Thyroid gland (tissue), 4 donors: ENCODE measurements around the gene CNGA4. TPM values are rescaled to one million over a fixed set of nuclear protein-coding genes. Genes with fewer than 3 reads are reported as not detected.

Source experiments
- DNase-seq, 2 donors: peaks; one replicate each; pipeline ENCODE4 v3.0.0-alpha.2; 2019
- H3K27ac ChIP-seq, 3 donors: fragments of 200-600 bp; sonication (generic); 1 replicate in 2 of 3; 2 replicates in 1 of 3; pipeline ENCODE4 v1.5.1; 2016 to 2019; ENCODE audit warnings: mild to moderate bottlenecking in 1 of 3, moderate library complexity in 1 of 3
- H3K27me3 ChIP-seq: fragments of 200-600 bp; sonication (generic); one replicate; pipeline ENCODE4 v1.5.1; 2019
- H3K36me3 ChIP-seq, 2 donors: fragments of 200-600 bp; sonication (generic); one replicate each; pipeline ENCODE4 v1.5.1; 2016 to 2019
- H3K4me1 ChIP-seq, 2 donors: fragments of 200-600 bp; sonication (generic); one replicate each; pipeline ENCODE4 v1.5.1; 2017 to 2019
- H3K4me3 ChIP-seq, 3 donors: fragments of 200-600 bp; sonication (generic); replicated peaks in 1 of 3; 1 replicate in 2 of 3; 2 replicates in 1 of 3; pipeline ENCODE4 v1.5.1; 2016; ENCODE audit warnings: mild to moderate bottlenecking in 1 of 3
- H3K9me3 ChIP-seq: fragments of 200-600 bp; sonication (generic); one replicate; pipeline ENCODE4 v1.5.1; 2017
- POLR2A ChIP-seq, 2 donors: fragments of 450-650 bp; IDR thresholded peaks; one replicate each; pipeline ENCODE4 v1.6.1; 2017; ENCODE audit warnings: antibody characterized with exemption in 2 of 2, mild to moderate bottlenecking in 2 of 2, moderate library complexity in 1 of 2
- WGBS, 2 donors: methylation state at CpG; one replicate each; pipeline ENCODE4 v1.1.5; 2017; 5-methylcytosine and 5-hydroxymethylcytosine counted together
- intact Hi-C: fragments of 100-400 bp; cut with DNase I; formaldehyde crosslinking; loops from one replicate; pipeline ENCODE4 v1.15.1; 2023
- total RNA-seq, 4 donors: library from RNA; depleted of rRNA; stranded (reverse); fragments of >200 nt; gene quantifications; one replicate each; pipeline ENCODE4 v1.2.3, GENCODE V29; 2016
- TF ChIP-seq, protein P1 (sequence below), 6 experiments: fragments of 200-600 bp in 3 of 6; fragments of 450-650 bp in 3 of 6; sonication (generic) in 3 of 6; IDR thresholded peaks; one replicate each; pipeline ENCODE4 v1.5.1; 2016 to 2019; ENCODE audit warnings: antibody characterized with exemption in 6 of 6, mild to moderate bottlenecking in 2 of 6, inconsistent platforms in 1 of 6, moderate library complexity in 1 of 6

Gene CNGA4
- total RNA-seq, 4 donors from 2014 or later = 0.39 to 0.67 TPM; not detected in 2

DNA sequence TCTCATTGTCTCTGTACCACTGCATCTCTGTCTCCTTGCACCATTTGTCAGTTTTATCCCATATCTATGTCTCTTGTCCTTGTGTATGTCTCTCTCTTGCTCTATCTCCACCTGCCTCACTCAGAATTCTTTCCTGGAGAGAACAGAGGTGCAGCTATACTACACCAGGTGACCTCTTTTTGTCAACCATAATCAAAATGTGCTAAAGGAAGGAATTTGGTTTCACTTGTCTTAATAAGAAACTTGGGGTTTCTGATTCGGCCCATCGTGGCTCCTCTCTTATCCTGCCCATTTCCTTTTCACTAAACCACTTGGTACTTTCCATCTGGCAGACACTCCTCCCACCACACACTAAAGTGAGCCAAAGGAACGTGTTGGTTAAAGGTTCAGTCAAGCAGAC lies 35.6 kb upstream of the CNGA4 start:
- Histone ChIP-seq H3K27ac (no peak overlapping the region), H3K4me3 (no peak overlapping the region), H3K4me1 (no peaks in the 10 kb centered on the region), H3K9me3 (no peaks in the 10 kb centered on the region), H3K36me3 (peaks cover 0 to 10% of the 10 kb centered on the region in 2 donors), H3K27me3 (no peaks in the 10 kb centered on the region)
- 74 to 84% methylated on average over 3 of the region's 3 CpGs for WGBS, 2 donors
- no peak for TF ChIP-seq POLR2A (IDR thresholded peaks at IDR 0.05)
- TF ChIP-seq, protein P1, sequence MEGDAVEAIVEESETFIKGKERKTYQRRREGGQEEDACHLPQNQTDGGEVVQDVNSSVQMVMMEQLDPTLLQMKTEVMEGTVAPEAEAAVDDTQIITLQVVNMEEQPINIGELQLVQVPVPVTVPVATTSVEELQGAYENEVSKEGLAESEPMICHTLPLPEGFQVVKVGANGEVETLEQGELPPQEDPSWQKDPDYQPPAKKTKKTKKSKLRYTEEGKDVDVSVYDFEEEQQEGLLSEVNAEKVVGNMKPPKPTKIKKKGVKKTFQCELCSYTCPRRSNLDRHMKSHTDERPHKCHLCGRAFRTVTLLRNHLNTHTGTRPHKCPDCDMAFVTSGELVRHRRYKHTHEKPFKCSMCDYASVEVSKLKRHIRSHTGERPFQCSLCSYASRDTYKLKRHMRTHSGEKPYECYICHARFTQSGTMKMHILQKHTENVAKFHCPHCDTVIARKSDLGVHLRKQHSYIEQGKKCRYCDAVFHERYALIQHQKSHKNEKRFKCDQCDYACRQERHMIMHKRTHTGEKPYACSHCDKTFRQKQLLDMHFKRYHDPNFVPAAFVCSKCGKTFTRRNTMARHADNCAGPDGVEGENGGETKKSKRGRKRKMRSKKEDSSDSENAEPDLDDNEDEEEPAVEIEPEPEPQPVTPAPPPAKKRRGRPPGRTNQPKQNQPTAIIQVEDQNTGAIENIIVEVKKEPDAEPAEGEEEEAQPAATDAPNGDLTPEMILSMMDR (IDR thresholded peaks at IDR 0.05) = no peak
- intact Hi-C loops = no loop called here
- no peak for DNase-seq

DNA sequence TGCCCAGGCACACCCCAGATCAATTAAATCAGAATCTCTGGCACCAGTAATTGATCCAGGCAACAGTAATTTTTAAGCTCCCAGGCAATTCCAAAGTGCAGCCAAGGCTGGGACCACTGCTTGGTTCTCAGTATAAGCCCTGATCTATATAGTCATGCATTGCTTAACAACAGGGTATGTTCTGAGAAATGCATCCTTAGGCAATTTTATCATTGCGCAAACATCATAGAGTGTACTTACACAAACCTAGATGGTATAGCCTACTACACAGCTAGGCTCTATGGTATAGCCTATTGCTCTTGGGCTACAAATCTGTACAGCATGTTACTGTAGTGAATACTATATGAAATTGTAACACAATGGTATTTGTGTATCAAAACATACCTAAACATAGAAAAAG lies 34.2 kb upstream of the CNGA4 start:
- no peak for DNase-seq
- H3K27ac ChIP-seq = no peak overlapping the region
- WGBS, 2 donors = 97 to 100% methylated on average over 1 of the region's 1 CpG
- peaks cover 0 to 11% of the 10 kb centered on the region in 2 donors for H3K36me3 ChIP-seq
- intact Hi-C loops = no loop called here
- no peaks in the 10 kb centered on the region for H3K27me3 ChIP-seq
- no peak overlapping the region for H3K4me3 ChIP-seq
- H3K9me3 ChIP-seq = no peaks in the 10 kb centered on the region
- TF ChIP-seq, protein P1 (IDR thresholded peaks at IDR 0.05) = no peak
- no peak for TF ChIP-seq POLR2A (IDR thresholded peaks at IDR 0.05)
- no peaks in the 10 kb centered on the region for H3K4me1 ChIP-seq

DNA sequence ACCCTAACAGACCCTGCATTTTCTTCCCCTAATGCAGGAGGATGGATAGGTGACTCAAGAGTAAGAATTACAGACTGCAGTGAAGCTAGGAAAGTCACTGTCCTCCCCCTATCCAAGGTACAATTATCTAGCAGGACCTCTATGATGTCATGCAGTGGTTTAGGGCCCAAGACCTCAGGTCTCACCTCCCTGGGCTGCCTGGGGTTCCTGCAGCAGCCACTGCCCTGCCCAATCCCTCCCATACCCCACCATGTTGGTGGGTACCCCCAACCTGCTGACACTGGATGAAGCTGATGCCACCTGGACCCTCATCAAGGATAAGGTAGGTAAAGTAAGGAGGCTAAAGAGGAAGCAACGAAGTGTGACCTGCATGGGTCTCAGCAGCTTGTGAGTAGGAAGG lies 33.5 kb upstream of the CNGA4 start, which contains the start of gene C11orf42:
C11orf42 (plus strand) TSS at position 192 of the 400 bp plus-strand sequence; CDS start at position 251, 59 bp downstream.
- 91 to 100% methylated on average over 1 of the region's 1 CpG for WGBS, 2 donors
- no peak within 1 kb of the TSS for H3K4me3 ChIP-seq
- no peak for TF ChIP-seq POLR2A (IDR thresholded peaks at IDR 0.05)
- TF ChIP-seq, protein P1 (IDR thresholded peaks at IDR 0.05) = no peak
- H3K4me1 ChIP-seq = no peaks in the 10 kb centered on the region
- H3K27ac ChIP-seq = no peak within 1 kb of the TSS
- H3K27me3 ChIP-seq = no peaks in the 10 kb centered on the region
- H3K9me3 ChIP-seq = no peaks in the 10 kb centered on the region
- intact Hi-C loops = no loop called here
- no peak for DNase-seq
- peaks cover 0 to 18% of the 10 kb centered on the region in 2 donors for H3K36me3 ChIP-seq

DNA sequence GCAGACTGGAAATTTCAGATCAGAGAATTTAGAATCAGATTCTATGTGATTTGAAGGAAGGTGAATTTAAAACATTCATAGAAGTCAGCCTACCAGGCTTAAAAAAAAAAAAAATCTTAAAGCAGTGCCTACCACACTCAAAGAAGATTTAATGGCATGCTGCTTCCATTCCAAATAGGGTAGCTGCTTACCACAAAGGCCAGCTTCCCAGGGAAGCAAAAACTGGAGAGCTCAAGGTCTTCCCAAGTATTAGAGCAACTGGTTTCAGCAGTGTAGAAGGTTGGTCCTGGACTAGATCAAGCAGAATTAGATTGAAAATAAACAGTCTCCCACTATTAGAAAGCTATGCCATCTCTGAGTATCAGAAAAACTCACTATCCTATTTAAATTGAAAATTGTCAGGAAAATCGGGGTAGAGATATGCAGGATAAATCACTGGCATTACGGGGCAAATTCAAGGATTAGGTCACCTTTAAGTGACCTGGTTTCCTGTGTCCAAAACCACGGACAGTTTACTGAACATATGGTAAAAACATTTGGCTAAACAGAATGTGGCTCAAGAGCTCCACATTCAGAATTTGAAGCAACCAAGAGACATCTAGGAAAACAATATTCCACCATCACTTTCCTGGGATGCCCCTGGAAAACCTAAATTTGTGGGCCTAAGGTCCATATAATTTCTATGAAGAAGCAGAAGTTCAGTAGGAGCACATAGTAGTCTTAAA lies 32.3 kb upstream of the CNGA4 start:
- 85 to 91% methylated on average over 3 of the region's 3 CpGs for WGBS, 2 donors
- TF ChIP-seq POLR2A (IDR thresholded peaks at IDR 0.05) = no peak
- TF ChIP-seq, protein P1 (IDR thresholded peaks at IDR 0.05) = no peak
- intact Hi-C loops = no loop called here
- Histone ChIP-seq H3K9me3 (no peaks in the 10 kb centered on the region), H3K27ac (no peak overlapping the region), H3K4me1 (no peaks in the 10 kb centered on the region), H3K4me3 (no peak overlapping the region), H3K36me3 (peaks cover 8 to 30% of the 10 kb centered on the region in 2 donors), H3K27me3 (no peaks in the 10 kb centered on the region)
- no peak for DNase-seq

DNA sequence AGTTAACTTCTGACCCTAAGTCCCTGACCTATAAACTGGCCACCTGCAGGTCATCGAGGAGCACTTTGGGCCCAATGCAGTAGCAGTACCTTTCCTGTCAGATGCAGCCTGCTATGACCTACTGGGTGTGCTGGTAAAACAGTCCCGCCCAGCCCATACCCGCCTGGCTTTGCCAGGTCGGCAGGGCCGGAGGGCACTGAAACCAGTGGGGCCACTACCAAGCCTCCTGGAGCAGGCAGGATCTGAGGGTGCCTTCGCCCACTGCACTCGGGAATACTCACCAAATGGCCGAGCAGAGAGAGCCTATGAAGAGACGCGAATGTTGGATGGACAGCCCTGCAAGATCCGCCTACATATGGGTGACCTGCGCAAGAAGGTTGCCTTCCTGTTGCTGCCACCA lies 29.1 kb upstream of the CNGA4 start:
- peaks cover 23 to 55% of the 10 kb centered on the region in 2 donors for H3K36me3 ChIP-seq
- TF ChIP-seq, protein P1 (IDR thresholded peaks at IDR 0.05) = no peak
- TF ChIP-seq POLR2A (IDR thresholded peaks at IDR 0.05) = no peak
- intact Hi-C loops = no loop called here
- H3K27ac ChIP-seq = no peak overlapping the region
- WGBS, 2 donors = 96 to 98% methylated on average over 8 to 12 of the region's 12 CpGs
- DNase-seq = no peak
- H3K4me3 ChIP-seq = no peak overlapping the region
- no peaks in the 10 kb centered on the region for H3K27me3 ChIP-seq
- no peaks in the 10 kb centered on the region for H3K9me3 ChIP-seq
- no peaks in the 10 kb centered on the region for H3K4me1 ChIP-seq
